H1 (cell line): Measurements from ENCODE around the gene TMPRSS13. TPM values are rescaled to one million over a fixed set of nuclear protein-coding genes. Genes with fewer than 3 reads are reported as not detected.

Source experiments
- CTCF ChIA-PET: fragments of 300-600 bp; sonication (Branson Sonifier 250); formaldehyde crosslinking; loops from one replicate; lab custom pipeline; 2021; ENCODE audit not compliant: partially characterized antibody; lab: Charles Lee
- POLR2A ChIA-PET: fragments of 300-600 bp; sonication (Branson Sonifier 250); formaldehyde crosslinking; loops from one replicate; lab custom pipeline; 2021; ENCODE audit warnings: inconsistent platforms; ENCODE audit not compliant: partially characterized antibody; lab: Charles Lee
- DNase-seq, 2 experiments: peaks; one replicate each; pipeline versions ENCODE4 v3.0.0 to v3.0.0-alpha.2; 2010 to 2022; ENCODE audit warnings: low spot score in 2 of 2, low read depth in 1 of 2, mixed read lengths in 1 of 2
- FAIRE-seq: peaks from 2 replicates; lab custom pipeline; 2011; peaks lifted over from hg19 to GRCh38; lab: Jason Lieb, UNC
- H2AFZ ChIP-seq: 2 replicates; pipeline ENCODE4 v1.8.1; 2012; ENCODE audit warnings: low read length, inconsistent platforms
- H2AK5ac ChIP-seq: 2 replicates; pipeline ENCODE4 v1.6.1; 2013; ENCODE audit warnings: low read depth, low read length
- H2BK120ac ChIP-seq: replicated peaks from 2 replicates; pipeline ENCODE3; 2013; ENCODE audit warnings: low read depth, low read length, inconsistent platforms
- H2BK12ac ChIP-seq: 2 replicates; pipeline ENCODE4 v1.6.1; 2013; ENCODE audit warnings: low read depth, low read length
- H2BK15ac ChIP-seq: 2 replicates; pipeline ENCODE4 v1.6.1; 2013; ENCODE audit warnings: low read length
- H2BK20ac ChIP-seq: 2 replicates; pipeline ENCODE4 v1.6.1; 2013; ENCODE audit warnings: low read length
- H2BK5ac ChIP-seq: 2 replicates; pipeline ENCODE4 v1.6.1; 2013; ENCODE audit warnings: low read depth, low read length
- H3K14ac ChIP-seq: 2 replicates; pipeline ENCODE4 v1.6.1; 2013; ENCODE audit warnings: inconsistent platforms; ENCODE audit not compliant: insufficient read length
- H3K18ac ChIP-seq: 2 replicates; pipeline ENCODE4 v1.6.1; 2013; ENCODE audit warnings: low read length; ENCODE audit errors: extremely low read depth
- H3K23ac ChIP-seq: 2 replicates; pipeline ENCODE4 v1.6.1; 2013; ENCODE audit warnings: inconsistent platforms; ENCODE audit not compliant: insufficient read length
- H3K23me2 ChIP-seq: 2 replicates; pipeline ENCODE4 v1.6.1; 2013; ENCODE audit warnings: low read depth, low read length
- H3K27ac ChIP-seq: 2 replicates; pipeline ENCODE4 v1.6.1; 2011; ENCODE audit warnings: low read depth, low read length, inconsistent platforms
- H3K27me3 ChIP-seq, 4 experiments: replicated peaks in 1 of 4; 1 replicate in 1 of 4; 2 replicates in 3 of 4; pipeline versions ENCODE4 v1.6.1 to v1.8.1; 2011 to 2013; ENCODE audit warnings: low read length in 3 of 4, mild to moderate bottlenecking in 3 of 4, inconsistent platforms in 2 of 4, mixed read lengths in 2 of 4, moderate library complexity in 1 of 4; ENCODE audit not compliant: control insufficient read depth in 3 of 4, insufficient read depth in 3 of 4; ENCODE audit errors: extremely low read depth in 1 of 4
- H3K36me3 ChIP-seq, 4 experiments: 2 replicates each; pipeline versions ENCODE4 v1.6.1 to v1.8.1; 2011 to 2013; ENCODE audit warnings: mild to moderate bottlenecking in 4 of 4, low read length in 3 of 4, moderate library complexity in 2 of 4, control low read depth in 1 of 4, inconsistent platforms in 1 of 4; ENCODE audit not compliant: insufficient read depth in 4 of 4, control insufficient read depth in 2 of 4
- H3K4ac ChIP-seq: replicated peaks from 2 replicates; pipeline ENCODE3; 2013; ENCODE audit warnings: low read length, low read depth, mixed read lengths, inconsistent platforms; ENCODE audit not compliant: insufficient read length
- H3K4me1 ChIP-seq, 4 experiments: replicated peaks in 1 of 4; 1 replicate in 1 of 4; 2 replicates in 3 of 4; pipeline versions ENCODE4 v1.6.1 to v1.8.1; 2011 to 2013; ENCODE audit warnings: low read length in 3 of 4, inconsistent platforms in 2 of 4, mixed read lengths in 1 of 4; ENCODE audit not compliant: insufficient read depth in 4 of 4, control insufficient read depth in 3 of 4
- H3K4me2 ChIP-seq, 2 experiments: 2 replicates each; pipeline versions ENCODE4 v1.6.1 to v1.8.1; 2011 to 2013; ENCODE audit warnings: low read depth in 2 of 2, low read length in 2 of 2, control low read depth in 1 of 2, inconsistent platforms in 1 of 2, mild to moderate bottlenecking in 1 of 2; ENCODE audit not compliant: insufficient read depth in 1 of 2
- H3K4me3 ChIP-seq, 4 experiments: fragments of 200-600, 300-600 bp in 1 of 4; sonication (generic), shearing (Covaris generic), sonication (Bioruptor Twin) in 1 of 4; 2 replicates each; pipeline versions ENCODE4 v1.5.1 to v1.8.1; 2011 to 2016; ENCODE audit warnings: low read length in 4 of 4, low read depth in 3 of 4, control low read depth in 2 of 4, inconsistent platforms in 2 of 4, mild to moderate bottlenecking in 2 of 4, mixed read lengths in 1 of 4, moderate library complexity in 1 of 4; ENCODE audit not compliant: insufficient read depth in 2 of 4; ENCODE audit errors: extremely low read depth in 1 of 4
- H3K56ac ChIP-seq: replicated peaks from 2 replicates; pipeline ENCODE3; 2013; ENCODE audit warnings: low read depth, mild to moderate bottlenecking, mixed read lengths, low read length, inconsistent platforms; ENCODE audit not compliant: insufficient read length
- H3K79me1 ChIP-seq: 2 replicates; pipeline ENCODE4 v1.6.1; 2013; ENCODE audit warnings: low read depth, low read length, control low read depth
- H3K79me2 ChIP-seq, 2 experiments: 2 replicates each; pipeline versions ENCODE4 v1.6.1 to v1.8.1; 2012 to 2013; ENCODE audit warnings: low read length in 2 of 2, mild to moderate bottlenecking in 2 of 2, inconsistent platforms in 1 of 2; ENCODE audit not compliant: insufficient read depth in 2 of 2, control insufficient read depth in 1 of 2
- H3K9ac ChIP-seq, 4 experiments: replicated peaks in 1 of 4; 1 replicate in 1 of 4; 2 replicates in 3 of 4; pipeline versions ENCODE4 v1.6.1 to v1.8.1; 2011 to 2013; ENCODE audit warnings: low read depth in 3 of 4, low read length in 3 of 4, control low read depth in 2 of 4, mild to moderate bottlenecking in 2 of 4, moderate library complexity in 2 of 4, inconsistent platforms in 1 of 4; ENCODE audit errors: extremely low read depth in 1 of 4
- H3K9me3 ChIP-seq, 2 experiments: 2 replicates each; pipeline versions ENCODE4 v1.6.1 to v1.8.1; 2012 to 2013; ENCODE audit warnings: mild to moderate bottlenecking in 2 of 2, moderate library complexity in 2 of 2, control low read depth in 1 of 2, inconsistent platforms in 1 of 2, low read depth in 1 of 2, low read length in 1 of 2, mixed read lengths in 1 of 2; ENCODE audit not compliant: insufficient read depth in 2 of 2
- H4K20me1 ChIP-seq, 2 experiments: replicated peaks in 1 of 2; 2 replicates each; pipeline versions ENCODE3 to v1.8.1; 2011 to 2013; ENCODE audit warnings: inconsistent platforms in 2 of 2, low read length in 2 of 2, mild to moderate bottlenecking in 1 of 2; ENCODE audit not compliant: insufficient read depth in 2 of 2, control insufficient read depth in 1 of 2
- H4K5ac ChIP-seq: 2 replicates; pipeline ENCODE4 v1.6.1; 2013; ENCODE audit warnings: low read length, low read depth, mixed read lengths, inconsistent platforms; ENCODE audit not compliant: insufficient read length
- H4K8ac ChIP-seq: 2 replicates; pipeline ENCODE4 v1.8.0; 2013; ENCODE audit warnings: mild to moderate bottlenecking, moderate library complexity, low read length, inconsistent platforms; ENCODE audit not compliant: insufficient read depth; ENCODE audit errors: extremely low read depth
- H4K91ac ChIP-seq: replicated peaks from 2 replicates; pipeline ENCODE3; 2013; ENCODE audit warnings: low read length, mixed read lengths, inconsistent platforms; ENCODE audit not compliant: insufficient read length
- ATF2 ChIP-seq: IDR thresholded peaks from 2 replicates; pipeline ENCODE4 v1.6.1; 2012; ENCODE audit warnings: low read length, inconsistent platforms
- EZH2 ChIP-seq: fragments of 200-600 bp; sonication (generic); IDR thresholded peaks from 2 replicates; pipeline ENCODE4 v1.7.1; 2012; ENCODE audit warnings: low read depth, mild to moderate bottlenecking, moderate library complexity, low read length, inconsistent platforms; ENCODE audit not compliant: severe bottlenecking
- GABPA ChIP-seq: IDR thresholded peaks from 2 replicates; pipeline ENCODE4 v1.6.1; 2011; ENCODE audit warnings: mild to moderate bottlenecking, low read length, moderate library complexity, borderline replicate concordance; ENCODE audit not compliant: insufficient read depth
- KDM1A ChIP-seq: fragments of 200-600, 300-600 bp; sonication (generic); IDR thresholded peaks from 2 replicates; pipeline ENCODE4 v1.7.1; 2016; ENCODE audit warnings: mild to moderate bottlenecking, low read length, borderline replicate concordance
- TAF7 ChIP-seq: optimal IDR thresholded peaks from 2 replicates; pipeline ENCODE3; 2011; ENCODE audit warnings: low read depth, mild to moderate bottlenecking, inconsistent platforms, low read length, moderate library complexity, borderline replicate concordance
- WGBS, 2 experiments: shearing (Covaris generic) in 1 of 2; methylation state at CpG; one replicate each; pipeline versions ENCODE4 v1.1.6 to v1.1.7; 2013 to 2015; ENCODE audit warnings: low lambda C conversion rate in 2 of 2, mixed read lengths in 2 of 2, inconsistent platforms in 1 of 2, low coverage in 1 of 2, missing lambda C conversion rate in 1 of 2; ENCODE audit not compliant: insufficient replicate concordance in 2 of 2, insufficient coverage in 1 of 2, insufficient read length in 1 of 2; ENCODE audit errors: extremely low coverage in 1 of 2, missing lambda C conversion rate in 1 of 2; 5-methylcytosine and 5-hydroxymethylcytosine counted together
- polyA plus RNA-seq, 7 experiments: library from polyadenylated mRNA; depleted of rRNA in 3 of 7; stranded (reverse) in 5 of 7; unstranded in 2 of 7; fragments of >200 nt in 5 of 7; fragments of 200-250 nt in 2 of 7; gene quantifications; 1 replicate in 5 of 7; 2 replicates in 1 of 7; 4 replicates in 1 of 7; pipeline versions ENCODE4 v1.2.1 to v1.2.3, GENCODE V29; 2011 to 2013; ENCODE audit warnings: missing spikeins in 2 of 7, mixed read lengths in 2 of 7
- total RNA-seq: library from RNA; stranded (reverse); fragmentation: NEBNext Ultra II Directional; extraction: Animal tissue kit (Norgen Biotek cat#: 25700); gene quantifications from 2 replicates; pipeline ENCODE4 v1.2.1, GENCODE V29; 2021
- TF ChIP-seq, protein P1 (sequence below), 3 experiments: IDR thresholded peaks; 1 replicate in 2 of 3; 2 replicates in 1 of 3; pipeline versions ENCODE4 v1.5.1 to v1.6.1; 2011; ENCODE audit warnings: low read length in 3 of 3, mild to moderate bottlenecking in 3 of 3, inconsistent platforms in 2 of 3, low read depth in 1 of 3, moderate library complexity in 1 of 3; ENCODE audit not compliant: insufficient read depth in 1 of 3; ENCODE audit errors: control extremely low read depth in 1 of 3

The TMPRSS13 gene
- total and polyA plus RNA-seq, 2 of the 8 experiments (the other 6 are each of a cell fraction or from before 2014, with no cell fraction given): 0.61 to 0.79 TPM

- H4K5ac ChIP-seq: no peak overlapping the region
- no peak overlapping the region for H2BK12ac ChIP-seq
- peaks cover 0 to 17% (median 15%) of the 10 kb centered on the region in 4 experiments; a peak in 5 of 7 replicates for H3K27me3 ChIP-seq
- no peak overlapping the region for H2BK120ac ChIP-seq
- H3K14ac ChIP-seq: no peak overlapping the region
- peaks cover 0 to 6% of the 10 kb centered on the region in 2 experiments; a peak in 1 of 4 replicates for H3K79me2 ChIP-seq
- no peak overlapping the region for H3K23ac ChIP-seq
- H3K9me3 ChIP-seq: no peaks in the 10 kb centered on the region
- H3K4me3 ChIP-seq: no peak overlapping the region
- H3K4me1 ChIP-seq: peaks cover 13 to 25% (median 18%) of the 10 kb centered on the region in 4 experiments
- H2BK15ac ChIP-seq: no peak overlapping the region
- no peak overlapping the region for H4K91ac ChIP-seq
- no peak overlapping the region for H3K4ac ChIP-seq
- H4K8ac ChIP-seq: no peak overlapping the region
- no peak overlapping the region for H2BK20ac ChIP-seq
- H3K79me1 ChIP-seq: peaks cover 4% of the 10 kb centered on the region; the same call in 1 of the 2 replicates
- H3K23me2 ChIP-seq: peaks cover 25% of the 10 kb centered on the region
- H3K36me3 ChIP-seq: no peaks in the 10 kb centered on the region
- ChIA-PET POLR2A (no interaction called here), CTCF (interaction anchor here (1.1 to 4.7 kb wide), 8 partner anchors 14 to 453 kb away, joined by 3 to 30 read pairs (median 6); no protein-coding TSS in a partner anchor)
- no peak overlapping the region for H3K27ac ChIP-seq
- WGBS, 2 experiments: 88% methylated on average over 3 of the region's 3 CpGs; no CpG with 5 or more reads in 1 of the 2 experiments
- peaks cover 0 to 6% of the 10 kb centered on the region in 2 experiments for H4K20me1 ChIP-seq
- no peak for DNase-seq
- H3K56ac ChIP-seq: no peak overlapping the region
- no peak overlapping the region for H2AK5ac ChIP-seq
- no peak overlapping the region for H3K4me2 ChIP-seq
- H2BK5ac ChIP-seq: no peak overlapping the region
- H3K18ac ChIP-seq: no peak overlapping the region
- FAIRE-seq: no peak
- H3K9ac ChIP-seq: no peak overlapping the region
- H2AFZ ChIP-seq: no peak overlapping the region
- TF ChIP-seq, protein P1, sequence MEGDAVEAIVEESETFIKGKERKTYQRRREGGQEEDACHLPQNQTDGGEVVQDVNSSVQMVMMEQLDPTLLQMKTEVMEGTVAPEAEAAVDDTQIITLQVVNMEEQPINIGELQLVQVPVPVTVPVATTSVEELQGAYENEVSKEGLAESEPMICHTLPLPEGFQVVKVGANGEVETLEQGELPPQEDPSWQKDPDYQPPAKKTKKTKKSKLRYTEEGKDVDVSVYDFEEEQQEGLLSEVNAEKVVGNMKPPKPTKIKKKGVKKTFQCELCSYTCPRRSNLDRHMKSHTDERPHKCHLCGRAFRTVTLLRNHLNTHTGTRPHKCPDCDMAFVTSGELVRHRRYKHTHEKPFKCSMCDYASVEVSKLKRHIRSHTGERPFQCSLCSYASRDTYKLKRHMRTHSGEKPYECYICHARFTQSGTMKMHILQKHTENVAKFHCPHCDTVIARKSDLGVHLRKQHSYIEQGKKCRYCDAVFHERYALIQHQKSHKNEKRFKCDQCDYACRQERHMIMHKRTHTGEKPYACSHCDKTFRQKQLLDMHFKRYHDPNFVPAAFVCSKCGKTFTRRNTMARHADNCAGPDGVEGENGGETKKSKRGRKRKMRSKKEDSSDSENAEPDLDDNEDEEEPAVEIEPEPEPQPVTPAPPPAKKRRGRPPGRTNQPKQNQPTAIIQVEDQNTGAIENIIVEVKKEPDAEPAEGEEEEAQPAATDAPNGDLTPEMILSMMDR (IDR thresholded peaks at IDR 0.05; ENCODE audit: control extremely low read depth in 1 of 3, insufficient read depth in 1 of 3, low read depth in 1 of 3, low read length in 3 of 3): no peak
- TF ChIP-seq GABPA (no peak), KDM1A (no peak; the same call in 1 of the 2 replicates), EZH2 (no peak), TAF7 (no peak), ATF2 (no peak)
Observed at GRCh38 chr11:117878939-117879475, 50.2 kb downstream of the TMPRSS13 start.
